Adrenal gland (tissue), 5 donors: ENCODE data around the gene EPHB2.

ENCODE experiments used
- POLR2A ChIP-seq, 2 donors: fragments of 450-650 bp; IDR thresholded peaks; one replicate each; pipeline ENCODE4 v1.6.1; 2017; ENCODE audit warnings: antibody characterized with exemption in 2 of 2, mild to moderate bottlenecking in 2 of 2, moderate library complexity in 1 of 2
- TF ChIP-seq, protein P1 (sequence below), 6 experiments: fragments of 450-650 bp in 4 of 6; fragments of 200-600 bp in 2 of 6; sonication (generic) in 1 of 6; IDR thresholded peaks; 1 replicate in 5 of 6; 2 replicates in 1 of 6; pipeline versions ENCODE4 v1.5.1 to v1.8.0; 2016 to 2021; ENCODE audit warnings: antibody characterized with exemption in 6 of 6, mild to moderate bottlenecking in 2 of 6, moderate library complexity in 1 of 6
- donor health status: DM: no; HTN: no; CAD: no.

GRCh38 chr1:22886211-22886610 is 175.6 kb downstream of the EPHB2 start:
- TF ChIP-seq, protein P1, sequence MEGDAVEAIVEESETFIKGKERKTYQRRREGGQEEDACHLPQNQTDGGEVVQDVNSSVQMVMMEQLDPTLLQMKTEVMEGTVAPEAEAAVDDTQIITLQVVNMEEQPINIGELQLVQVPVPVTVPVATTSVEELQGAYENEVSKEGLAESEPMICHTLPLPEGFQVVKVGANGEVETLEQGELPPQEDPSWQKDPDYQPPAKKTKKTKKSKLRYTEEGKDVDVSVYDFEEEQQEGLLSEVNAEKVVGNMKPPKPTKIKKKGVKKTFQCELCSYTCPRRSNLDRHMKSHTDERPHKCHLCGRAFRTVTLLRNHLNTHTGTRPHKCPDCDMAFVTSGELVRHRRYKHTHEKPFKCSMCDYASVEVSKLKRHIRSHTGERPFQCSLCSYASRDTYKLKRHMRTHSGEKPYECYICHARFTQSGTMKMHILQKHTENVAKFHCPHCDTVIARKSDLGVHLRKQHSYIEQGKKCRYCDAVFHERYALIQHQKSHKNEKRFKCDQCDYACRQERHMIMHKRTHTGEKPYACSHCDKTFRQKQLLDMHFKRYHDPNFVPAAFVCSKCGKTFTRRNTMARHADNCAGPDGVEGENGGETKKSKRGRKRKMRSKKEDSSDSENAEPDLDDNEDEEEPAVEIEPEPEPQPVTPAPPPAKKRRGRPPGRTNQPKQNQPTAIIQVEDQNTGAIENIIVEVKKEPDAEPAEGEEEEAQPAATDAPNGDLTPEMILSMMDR (IDR thresholded peaks at IDR 0.05): no peak
- TF ChIP-seq POLR2A (IDR thresholded peaks at IDR 0.05): no peak
